B cell (primary cell): ENCODE data around the gene NCK2. TPM values are rescaled to one million over a fixed set of nuclear protein-coding genes. Genes with fewer than 3 reads are reported as not detected.

Source experiments
- ATAC-seq: fragments of 200-7000 bp; cut with Tn5 transposase; one replicate; pipeline ENCODE4 v1.10.0; 2021; ENCODE audit warnings: low read depth, mild to moderate bottlenecking, moderate number of reproducible peaks, moderate library complexity
- CTCF ChIA-PET: fragments of 350-600 bp; sonication (Branson Sonifier 250); formaldehyde crosslinking; loops from one replicate; lab custom pipeline; 2021; ENCODE audit warnings: antibody characterized with exemption, inconsistent platforms; lab: Charles Lee
- POLR2A ChIA-PET: fragments of 350-600 bp; sonication (Branson Sonifier 250); formaldehyde crosslinking; loops from one replicate; lab custom pipeline; 2021; ENCODE audit warnings: antibody characterized with exemption; lab: Charles Lee
- DNase-seq: peaks from one replicate; pipeline ENCODE4 v3.0.0; 2013
- H2AFZ ChIP-seq: 2 replicates; pipeline ENCODE4 v1.6.1; 2012; ENCODE audit warnings: mild to moderate bottlenecking, low read depth, low read length; ENCODE audit not compliant: insufficient read depth, poor library complexity, severe bottlenecking
- H3K27ac ChIP-seq, 2 donors: 1 replicate in 1 of 2; 2 replicates in 1 of 2; pipeline ENCODE4 v1.5.1; 2012 to 2013; ENCODE audit warnings: low read length in 2 of 2, mild to moderate bottlenecking in 2 of 2, moderate library complexity in 1 of 2
- H3K27me3 ChIP-seq, 4 experiments: fragments of 200-600 bp in 1 of 4; sonication (generic) in 1 of 4; replicated peaks in 1 of 4; 1 replicate in 2 of 4; 2 replicates in 2 of 4; pipeline versions ENCODE4 v1.6.1 to v1.7.0; 2013 to 2016; ENCODE audit warnings: low read length in 3 of 4, mild to moderate bottlenecking in 2 of 4, mixed read lengths in 1 of 4, moderate library complexity in 1 of 4; ENCODE audit not compliant: insufficient read depth in 4 of 4, control insufficient read depth in 3 of 4; ENCODE audit errors: control extremely low read depth in 1 of 4
- H3K36me3 ChIP-seq, 2 experiments: replicated peaks in 1 of 2; 1 replicate in 1 of 2; 2 replicates in 1 of 2; pipeline versions ENCODE4 v1.6.1 to v1.7.1; 2013; ENCODE audit warnings: low read length in 1 of 2; ENCODE audit not compliant: insufficient read depth in 2 of 2, control insufficient read depth in 1 of 2; ENCODE audit errors: control extremely low read depth in 1 of 2, extremely low read depth in 1 of 2
- H3K4me1 ChIP-seq, 2 donors: fragments of 200-600 bp in 1 of 2; sonication (generic) in 1 of 2; 1 replicate in 1 of 2; 2 replicates in 1 of 2; pipeline versions ENCODE4 v1.5.1 to v1.6.1; 2013 to 2017; ENCODE audit warnings: low read length in 2 of 2; ENCODE audit not compliant: control insufficient read depth in 2 of 2, insufficient read depth in 2 of 2
- H3K4me2 ChIP-seq: replicated peaks from 2 replicates; pipeline ENCODE3; 2012; ENCODE audit warnings: mild to moderate bottlenecking, low read depth, low read length; ENCODE audit not compliant: poor library complexity, severe bottlenecking
- H3K4me3 ChIP-seq, 5 experiments: fragments of 200-600 bp in 1 of 5; sonication (generic) in 1 of 5; 1 replicate in 3 of 5; 2 replicates in 2 of 5; pipeline versions ENCODE4 v1.5.1 to v1.7.0; 2011 to 2016; ENCODE audit warnings: low read length in 4 of 5, mild to moderate bottlenecking in 4 of 5, low read depth in 2 of 5, control low read depth in 1 of 5, moderate library complexity in 1 of 5; ENCODE audit not compliant: insufficient read depth in 1 of 5; ENCODE audit errors: control extremely low read depth in 1 of 5, extremely low read depth in 1 of 5
- H3K79me2 ChIP-seq: fragments of 200-600 bp; sonication (generic); one replicate; pipeline ENCODE4 v1.6.0; 2016; ENCODE audit warnings: low read length; ENCODE audit not compliant: control insufficient read depth, insufficient read depth
- H3K9ac ChIP-seq: fragments of 200-600 bp; sonication (generic); 2 replicates; pipeline ENCODE4 v1.6.1; 2017; ENCODE audit warnings: mild to moderate bottlenecking, low read length, moderate library complexity
- H3K9me3 ChIP-seq, 3 donors: one replicate each; pipeline versions ENCODE4 v1.6.1 to v1.7.1; 2013; ENCODE audit warnings: low read length in 2 of 3; ENCODE audit not compliant: control insufficient read depth in 2 of 3, insufficient read depth in 1 of 3; ENCODE audit errors: control extremely low read depth in 1 of 3
- H4K20me1 ChIP-seq: 2 replicates; pipeline ENCODE4 v1.6.0; 2012; ENCODE audit warnings: mild to moderate bottlenecking, low read length; ENCODE audit not compliant: insufficient read depth, control insufficient read depth, poor library complexity, severe bottlenecking
- H3K27ac Mint-ChIP-seq: one replicate; pipeline ENCODE4 v1.8.0; 2021; ENCODE audit warnings: mixed read lengths
- H3K27me3 Mint-ChIP-seq: one replicate; pipeline ENCODE4 v1.8.0; 2021; ENCODE audit warnings: mixed read lengths
- H3K4me1 Mint-ChIP-seq: one replicate; pipeline ENCODE4 v1.8.0; 2021; ENCODE audit warnings: mixed read lengths
- H3K4me3 Mint-ChIP-seq: one replicate; pipeline ENCODE4 v1.8.0; 2021; ENCODE audit warnings: mixed read lengths
- H3K9me3 Mint-ChIP-seq: one replicate; pipeline ENCODE4 v1.8.0; 2022; ENCODE audit warnings: mixed read lengths; ENCODE audit not compliant: insufficient read depth
- CTCF ChIP-seq: fragments of 200-600 bp; IDR thresholded peaks from one replicate; pipeline ENCODE4 v1.8.0; 2022; ENCODE audit warnings: antibody characterized with exemption, mild to moderate bottlenecking
- EZH2 ChIP-seq: IDR thresholded peaks from 2 replicates; pipeline ENCODE4 v1.6.1; 2012; ENCODE audit warnings: borderline replicate concordance, low read depth, mild to moderate bottlenecking, moderate library complexity, low read length; ENCODE audit not compliant: insufficient read depth, poor library complexity, severe bottlenecking
- WGBS: methylation state at CpG from one replicate; pipeline ENCODE4 v1.1.5; 2013; ENCODE audit warnings: missing lambda C conversion rate; ENCODE audit not compliant: insufficient coverage; 5-methylcytosine and 5-hydroxymethylcytosine counted together
- intact Hi-C: fragments of 100-400 bp; cut with micrococcal nuclease; formaldehyde crosslinking; loops from one replicate; pipeline ENCODE4 v1.10.0; 2022
- polyA plus RNA-seq: library from polyadenylated mRNA; depleted of rRNA; stranded (reverse); fragments of >200 nt; gene quantifications from 2 replicates; pipeline ENCODE4 v1.2.3, GENCODE V29; 2012
- total RNA-seq, 2 donors: library from RNA; stranded (reverse); fragments of 120-200 nt in 1 of 2; gene quantifications; 1 replicate in 1 of 2; 2 replicates in 1 of 2; pipeline versions ENCODE4 v1.2.3 to v1.2.4, GENCODE V29; 2013 to 2022

NCK2 gene
- total and polyA plus RNA-seq, 2 donors (not counting 1 experiment from before 2014, with no cell fraction given) = 64.2 to 72.3 TPM

- Histone ChIP-seq H3K36me3 (peaks cover 0 to 17% of the 10 kb centered on the region in 2 experiments), H3K9me3 (peaks cover 0 to 5% (median 0%) of the 10 kb centered on the region in 3 donors), H3K4me3 (no peak overlapping the region), H3K27me3 (no peaks in the 10 kb centered on the region), H3K4me1 (peaks cover 79 to 80% of the 10 kb centered on the region in 2 donors), H4K20me1 (peaks cover 32% of the 10 kb centered on the region), H2AFZ (no peak overlapping the region), H3K27ac (peak overlapping the region in 1 of 2 donors; percentile 78), H3K9ac (no peak overlapping the region), H3K79me2 (peaks cover 97% of the 10 kb centered on the region), H3K4me2 (peak overlapping the region; percentile 3)
- intact Hi-C loops = loop anchor here (5.0 kb wide), 1 partner anchor 211 kb away; no protein-coding TSS in a partner anchor
- 60% methylated on average over 3 of the region's 12 CpGs for WGBS
- peaks cover 86% of the 10 kb centered on the region for H3K4me1 Mint-ChIP-seq
- ChIA-PET POLR2A (no interaction called here), CTCF (interaction anchor here (0.8 to 6.1 kb wide), 7 partner anchors 9 to 50 kb away, joined by 3 to 47 read pairs (median 5); no protein-coding TSS in a partner anchor)
- TF ChIP-seq CTCF = no peak
- no peak for TF ChIP-seq EZH2
- H3K4me3 Mint-ChIP-seq = no peak overlapping the region
- H3K27ac Mint-ChIP-seq = peak overlapping the region; percentile 59
- no peaks in the 10 kb centered on the region for H3K9me3 Mint-ChIP-seq
- ATAC-seq (no peak), DNase-seq (no peak)
- no peaks in the 10 kb centered on the region for H3K27me3 Mint-ChIP-seq
Measured at GRCh38 chr2:105788670-105789290, 44.1 kb downstream of the NCK2 start.
